ENCODE data around the gene NRGN. TPM values are rescaled to one million over a fixed set of nuclear protein-coding genes. Genes with fewer than 3 reads are reported as not detected.

Gene NRGN
- total RNA-seq, 6 experiments from 2014 or later: 0.43 to 4.6 (median 1.4) TPM; not detected in 1

GRCh38 chr11:124751741-124752470 lies 12.2 kb downstream of the NRGN start, which contains the start of gene VSIG2:
VSIG2 (minus strand) TSS chr11:124752255; CDS start chr11:124752137, 118 bp downstream.
- Histone ChIP-seq H3K4me3 (peak within 1 kb of the TSS in 1 of 3 donors; percentile 7), H3K9me3 (no peaks in the 10 kb centered on the region), H3K4me1 (peaks cover 0 to 8% (median 0%) of the 10 kb centered on the region in 4 donors), H3K27me3 (no peaks in the 10 kb centered on the region), H3K36me3 (no peaks in the 10 kb centered on the region), H3K27ac (no peak within 1 kb of the TSS)
- peak; percentile 28 to 73 (median 40) for ATAC-seq
- WGBS (ENCODE audit: insufficient coverage, low coverage, low lambda C conversion rate, missing lambda C conversion rate): 18% methylated on average over 18 of the region's 42 CpGs
- intact Hi-C loops (cut with DNase I): no loop called here
- no peak for TF ChIP-seq POLR2A (IDR thresholded peaks at IDR 0.05)
- no peak for TF ChIP-seq CTCF (IDR thresholded peaks at IDR 0.05)
- peak in 2 of 3 donors; percentile 46 to 72 for DNase-seq

GRCh38 chr11:124752471-124753102 lies 12.8 kb downstream of the NRGN start:
- Histone ChIP-seq H3K27me3 (no peaks in the 10 kb centered on the region), H3K4me1 (peaks cover 0 to 8% (median 0%) of the 10 kb centered on the region in 4 donors), H3K4me3 (no peak overlapping the region), H3K27ac (no peak overlapping the region), H3K9me3 (no peaks in the 10 kb centered on the region), H3K36me3 (no peaks in the 10 kb centered on the region)
- TF ChIP-seq POLR2A (IDR thresholded peaks at IDR 0.05): no peak
- TF ChIP-seq CTCF (IDR thresholded peaks at IDR 0.05): no peak
- ATAC-seq: no peak
- DNase-seq: no peak
- intact Hi-C loops (cut with DNase I): no loop called here
- 48% methylated on average over 7 of the region's 10 CpGs for WGBS (ENCODE audit: insufficient coverage, low coverage, low lambda C conversion rate, missing lambda C conversion rate)

- no peak overlapping the region for H3K4me3 ChIP-seq
- H3K9me3 ChIP-seq: no peaks in the 10 kb centered on the region
- no peaks in the 10 kb centered on the region for H3K36me3 ChIP-seq
- H3K27me3 ChIP-seq: no peaks in the 10 kb centered on the region
- H3K4me1 ChIP-seq: peaks cover 0 to 8% (median 0%) of the 10 kb centered on the region in 4 donors
- intact Hi-C loops (cut with DNase I): no loop called here
- no peak overlapping the region for H3K27ac ChIP-seq
- no peak for ATAC-seq
- TF ChIP-seq POLR2A (IDR thresholded peaks at IDR 0.05) (no peak), CTCF (IDR thresholded peaks at IDR 0.05) (no peak)
- no peak for DNase-seq
Observed at GRCh38 chr11:124753205-124753604, 13.5 kb downstream of the NRGN start.

GRCh38 chr11:124753624-124754023 lies 13.9 kb downstream of the NRGN start:
- no peak for ATAC-seq
- no peak for DNase-seq
- no peak overlapping the region for H3K27ac ChIP-seq

More at GRCh38 chr11:124753624-124754023, 13.9 kb downstream of the NRGN start:
- Histone ChIP-seq H3K36me3 (no peaks in the 10 kb centered on the region), H3K9me3 (no peaks in the 10 kb centered on the region), H3K4me3 (no peak overlapping the region), H3K4me1 (peaks cover 0 to 12% (median 2%) of the 10 kb centered on the region in 4 donors), H3K27me3 (peaks cover 0 to under 1% of the 10 kb centered on the region in 2 donors)
- TF ChIP-seq CTCF (IDR thresholded peaks at IDR 0.05) (no peak), POLR2A (IDR thresholded peaks at IDR 0.05) (no peak)
- intact Hi-C loops (cut with DNase I): no loop called here
- 40% methylated on average over 1 of the region's 7 CpGs for WGBS (ENCODE audit: insufficient coverage, low coverage, low lambda C conversion rate, missing lambda C conversion rate)
